ENCODE data around the gene F11.

DNA sequence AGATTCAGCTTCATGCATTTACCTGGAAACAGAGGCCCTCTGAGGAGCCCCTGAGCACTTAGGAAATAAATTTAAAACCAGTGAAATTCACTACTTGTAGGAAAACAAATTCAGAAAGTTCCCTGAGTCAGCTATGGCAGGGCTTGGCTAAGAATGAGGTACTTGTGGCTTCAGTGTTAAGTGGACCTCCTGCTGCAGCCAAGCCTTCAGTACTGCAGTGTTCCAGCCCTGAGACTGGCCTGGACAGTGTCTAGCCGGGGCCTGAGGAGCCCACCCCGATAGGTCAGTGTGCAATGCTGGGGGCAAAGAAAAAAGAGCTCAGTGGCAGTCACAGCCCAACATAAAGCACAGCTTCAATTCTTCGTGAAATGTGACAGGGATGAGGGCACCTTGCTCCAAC is 41.9 kb downstream of the F11 start:
- TF ChIP-seq POLR2A (IDR thresholded peaks at IDR 0.05; ENCODE audit: low read depth, low read length): no peak
- no peak for TF ChIP-seq SPI1 (IDR thresholded peaks at IDR 0.05; ENCODE audit: low read depth, low read length)
- no peak for TF ChIP-seq POLR2AphosphoS5 (IDR thresholded peaks at IDR 0.05; ENCODE audit: low read depth, low read length)
- no peak for TF ChIP-seq TAF1 (IDR thresholded peaks at IDR 0.05; ENCODE audit: low read depth, low read length)
- no peak for TF ChIP-seq PAX5 (IDR thresholded peaks at IDR 0.05; ENCODE audit: insufficient read depth, low read length, severe bottlenecking)
- no peak for TF ChIP-seq POU2F2 (IDR thresholded peaks at IDR 0.05; ENCODE audit: low read depth, low read length)

Data from GM12891 (cell line).